WTC11 (cell line): Measurements from ENCODE around the gene FAM149B1. TPM values are rescaled to one million over a fixed set of nuclear protein-coding genes. Genes with fewer than 3 reads are reported as not detected.
"Not testable (repeated sequence)": the region's sequence is repeated elsewhere in the genome, so short reads cannot be mapped to it uniquely, and the experiment has no call there.

Experiments used
- ATAC-seq: fragments of 200-7000 bp; cut with Tn5 transposase; 2 replicates; pipeline ENCODE4 v1.10.0; 2021; ENCODE audit warnings: mild to moderate bottlenecking, moderate library complexity
- CTCF ChIA-PET: fragments of 300-600 bp; sonication (Branson Sonifier 250); formaldehyde crosslinking; loops from one replicate; lab custom pipeline; 2021; ENCODE audit warnings: antibody characterized with exemption; lab: Charles Lee
- POLR2A ChIA-PET: fragments of 350-600 bp; sonication (Branson Sonifier 250); formaldehyde crosslinking; loops from one replicate; lab custom pipeline; 2021; ENCODE audit warnings: antibody characterized with exemption; lab: Charles Lee
- DNase-seq: peaks from one replicate; pipeline ENCODE4 v3.0.0; 2021; ENCODE audit warnings: low spot score
- H3K27ac Mint-ChIP-seq: 2 replicates; pipeline ENCODE4 v1.8.0; 2021; ENCODE audit warnings: mixed read lengths
- H3K27me3 Mint-ChIP-seq: 2 replicates; pipeline ENCODE4 v1.8.0; 2021; ENCODE audit warnings: low read depth, mild to moderate bottlenecking, moderate library complexity, mixed read lengths
- H3K36me3 Mint-ChIP-seq: 2 replicates; pipeline ENCODE4 v1.8.0; 2021; ENCODE audit warnings: mixed read lengths
- H3K4me1 Mint-ChIP-seq: 2 replicates; pipeline ENCODE4 v1.8.0; 2022; ENCODE audit warnings: mixed read lengths
- H3K4me3 Mint-ChIP-seq: 2 replicates; pipeline ENCODE4 v1.8.0; 2021; ENCODE audit warnings: mild to moderate bottlenecking, moderate library complexity, mixed read lengths
- H3K9me3 Mint-ChIP-seq: 2 replicates; pipeline ENCODE4 v1.8.0; 2021; ENCODE audit warnings: mixed read lengths
- ETV6 ChIP-seq: sonication (generic); formaldehyde crosslinking; IDR thresholded peaks from 2 replicates; pipeline ENCODE4 v1.8.1; 2022; ENCODE audit warnings: mild to moderate bottlenecking, missing genetic modification reagents
- GTF2I ChIP-seq: fragments of 250-450 bp; sonication (Bioruptor Pico); conservative IDR thresholded peaks from 2 replicates; pipeline ENCODE4 v1.4.0; 2021; ENCODE audit warnings: mild to moderate bottlenecking
- KAT7 ChIP-seq: sonication (generic); formaldehyde crosslinking; IDR thresholded peaks from 2 replicates; pipeline ENCODE4 v1.8.1; 2023; ENCODE audit warnings: missing genetic modification reagents, mild to moderate bottlenecking, borderline replicate concordance
- MYBL2 ChIP-seq: sonication (generic); formaldehyde crosslinking; IDR thresholded peaks from 2 replicates; pipeline ENCODE4 v1.8.1; 2023; ENCODE audit warnings: mild to moderate bottlenecking, moderate library complexity, missing genetic modification reagents
- NR1H2 ChIP-seq: sonication (generic); formaldehyde crosslinking; IDR thresholded peaks from 2 replicates; pipeline ENCODE4 v1.9.0; 2021; ENCODE audit warnings: mild to moderate bottlenecking, moderate library complexity, missing genetic modification reagents
- OVOL2 ChIP-seq: fragments of 250-450 bp; sonication (Bioruptor Pico); IDR thresholded peaks from 2 replicates; pipeline ENCODE4 v1.9.0; 2021; ENCODE audit warnings: mild to moderate bottlenecking, borderline replicate concordance
- RELA ChIP-seq: sonication (generic); formaldehyde crosslinking; IDR thresholded peaks from 2 replicates; pipeline ENCODE4 v1.8.1; 2022; ENCODE audit warnings: missing genetic modification reagents, mild to moderate bottlenecking, borderline replicate concordance
- RORB ChIP-seq: fragments of 250-450 bp; sonication (Bioruptor Pico); IDR thresholded peaks from 2 replicates; pipeline ENCODE4 v1.9.0; 2021; ENCODE audit warnings: mild to moderate bottlenecking
- SP1 ChIP-seq: sonication (generic); formaldehyde crosslinking; conservative IDR thresholded peaks from 2 replicates; pipeline ENCODE4 v1.8.1; 2022; ENCODE audit warnings: missing genetic modification reagents
- TEAD1 ChIP-seq: sonication (generic); formaldehyde crosslinking; IDR thresholded peaks from 2 replicates; pipeline ENCODE4 v1.8.0; 2022; ENCODE audit warnings: mild to moderate bottlenecking, missing genetic modification reagents
- ZNF138 ChIP-seq: sonication (generic); formaldehyde crosslinking; conservative IDR thresholded peaks from 2 replicates; pipeline ENCODE4 v1.8.1; 2022; ENCODE audit warnings: mild to moderate bottlenecking, moderate library complexity, missing genetic modification reagents
- ZNF317 ChIP-seq: sonication (generic); formaldehyde crosslinking; IDR thresholded peaks from 2 replicates; pipeline ENCODE4 v1.8.1; 2023; ENCODE audit warnings: low read depth, mild to moderate bottlenecking, moderate library complexity, missing genetic modification reagents, borderline replicate concordance
- ZNF416 ChIP-seq: fragments of 250-450 bp; sonication (Bioruptor Pico); IDR thresholded peaks from 2 replicates; pipeline ENCODE4 v1.9.0; 2021; ENCODE audit warnings: mild to moderate bottlenecking, inconsistent platforms
- ZNF671 ChIP-seq: fragments of 250-450 bp; sonication (Bioruptor Pico); IDR thresholded peaks from 2 replicates; pipeline ENCODE4 v1.8.0; 2021; ENCODE audit warnings: mild to moderate bottlenecking
- total RNA-seq: library from RNA; stranded (reverse); gene quantifications from 3 replicates; pipeline ENCODE4 v1.2.3, GENCODE V29; 2021
- TF ChIP-seq, protein P1 (sequence below): sonication (generic); formaldehyde crosslinking; conservative IDR thresholded peaks from 2 replicates; pipeline ENCODE4 v1.8.1; 2023; ENCODE audit warnings: mild to moderate bottlenecking, low read depth, missing genetic modification reagents, moderate library complexity
- TF ChIP-seq, protein P2 (sequence below): fragments of 250-450 bp; sonication (Bioruptor Pico); IDR thresholded peaks from 2 replicates; pipeline ENCODE4 v2.1.2; 2022; ENCODE audit warnings: mild to moderate bottlenecking, moderate library complexity
- TF ChIP-seq, protein P3 (sequence below): fragments of 250-450 bp; sonication (Bioruptor Pico); IDR thresholded peaks from 2 replicates; pipeline ENCODE4 v1.9.0; 2021; ENCODE audit warnings: mild to moderate bottlenecking, borderline replicate concordance
- TF ChIP-seq, protein P4 (sequence below): sonication (generic); formaldehyde crosslinking; IDR thresholded peaks from 2 replicates; pipeline ENCODE4 v1.8.1; 2023; ENCODE audit warnings: mild to moderate bottlenecking, missing genetic modification reagents, borderline replicate concordance
- TF ChIP-seq, protein P5 (sequence below): fragments of 250-450 bp; sonication (Bioruptor Pico); IDR thresholded peaks from 2 replicates; pipeline ENCODE4 v1.8.0; 2021; ENCODE audit warnings: mild to moderate bottlenecking
- TF ChIP-seq, protein P6 (sequence below): fragments of 250-450 bp; sonication (Bioruptor Pico); conservative IDR thresholded peaks from 2 replicates; pipeline ENCODE4 v1.9.0; 2021; ENCODE audit warnings: mild to moderate bottlenecking

FAM149B1 gene
- total RNA-seq, 1 experiment from 2014 or later: 13.8 TPM

DNA sequence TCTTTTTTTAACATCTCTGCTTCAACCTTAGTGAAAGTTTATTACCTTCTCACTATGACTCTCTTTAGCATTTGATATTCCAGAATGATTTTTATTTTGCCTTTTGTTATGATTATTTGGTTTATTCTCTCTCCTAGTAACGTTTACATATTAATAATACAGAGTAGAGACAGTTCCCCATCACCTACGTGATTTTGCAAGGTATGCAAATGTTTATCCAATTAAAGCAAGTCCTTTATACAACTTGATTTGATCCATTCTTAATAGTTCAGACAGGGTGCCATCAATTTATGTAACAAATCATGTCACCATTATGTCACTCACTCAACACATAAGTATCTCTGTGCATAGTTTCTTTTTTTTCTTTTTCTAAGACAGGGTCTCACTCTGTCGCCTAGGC is 26.3 kb upstream of the FAM149B1 start:
- ChIA-PET POLR2A (no interaction called here), CTCF (no interaction called here)
- Mint-ChIP-seq H3K9me3 (no peaks in the 10 kb centered on the region), H3K4me1 (no peaks in the 10 kb centered on the region), H3K27ac (no peak overlapping the region), H3K4me3 (no peak overlapping the region), H3K27me3 (no peaks in the 10 kb centered on the region), H3K36me3 (peaks cover 45% of the 10 kb centered on the region)
- DNase-seq: no peak
- no peak for ATAC-seq
- TF ChIP-seq RORB (CRISPR knock-in tag) (no peak), RELA (CRISPR knock-in tag) (no peak), ZNF671 (no peak), TEAD1 (CRISPR knock-in tag) (no peak), NR1H2 (no peak), MYBL2 (CRISPR knock-in tag) (no peak), ZNF138 (CRISPR knock-in tag) (no peak), SP1 (CRISPR knock-in tag) (no peak), GTF2I (CRISPR knock-in tag) (no peak), OVOL2 (CRISPR knock-in tag) (no peak), ETV6 (CRISPR knock-in tag) (no peak), KAT7 (no peak), ZNF317 (CRISPR knock-in tag) (no peak), ZNF416 (no peak)
- TF ChIP-seq, protein P1, sequence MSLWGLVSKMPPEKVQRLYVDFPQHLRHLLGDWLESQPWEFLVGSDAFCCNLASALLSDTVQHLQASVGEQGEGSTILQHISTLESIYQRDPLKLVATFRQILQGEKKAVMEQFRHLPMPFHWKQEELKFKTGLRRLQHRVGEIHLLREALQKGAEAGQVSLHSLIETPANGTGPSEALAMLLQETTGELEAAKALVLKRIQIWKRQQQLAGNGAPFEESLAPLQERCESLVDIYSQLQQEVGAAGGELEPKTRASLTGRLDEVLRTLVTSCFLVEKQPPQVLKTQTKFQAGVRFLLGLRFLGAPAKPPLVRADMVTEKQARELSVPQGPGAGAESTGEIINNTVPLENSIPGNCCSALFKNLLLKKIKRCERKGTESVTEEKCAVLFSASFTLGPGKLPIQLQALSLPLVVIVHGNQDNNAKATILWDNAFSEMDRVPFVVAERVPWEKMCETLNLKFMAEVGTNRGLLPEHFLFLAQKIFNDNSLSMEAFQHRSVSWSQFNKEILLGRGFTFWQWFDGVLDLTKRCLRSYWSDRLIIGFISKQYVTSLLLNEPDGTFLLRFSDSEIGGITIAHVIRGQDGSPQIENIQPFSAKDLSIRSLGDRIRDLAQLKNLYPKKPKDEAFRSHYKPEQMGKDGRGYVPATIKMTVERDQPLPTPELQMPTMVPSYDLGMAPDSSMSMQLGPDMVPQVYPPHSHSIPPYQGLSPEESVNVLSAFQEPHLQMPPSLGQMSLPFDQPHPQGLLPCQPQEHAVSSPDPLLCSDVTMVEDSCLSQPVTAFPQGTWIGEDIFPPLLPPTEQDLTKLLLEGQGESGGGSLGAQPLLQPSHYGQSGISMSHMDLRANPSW (CRISPR knock-in tag): no peak
- TF ChIP-seq, protein P2, sequence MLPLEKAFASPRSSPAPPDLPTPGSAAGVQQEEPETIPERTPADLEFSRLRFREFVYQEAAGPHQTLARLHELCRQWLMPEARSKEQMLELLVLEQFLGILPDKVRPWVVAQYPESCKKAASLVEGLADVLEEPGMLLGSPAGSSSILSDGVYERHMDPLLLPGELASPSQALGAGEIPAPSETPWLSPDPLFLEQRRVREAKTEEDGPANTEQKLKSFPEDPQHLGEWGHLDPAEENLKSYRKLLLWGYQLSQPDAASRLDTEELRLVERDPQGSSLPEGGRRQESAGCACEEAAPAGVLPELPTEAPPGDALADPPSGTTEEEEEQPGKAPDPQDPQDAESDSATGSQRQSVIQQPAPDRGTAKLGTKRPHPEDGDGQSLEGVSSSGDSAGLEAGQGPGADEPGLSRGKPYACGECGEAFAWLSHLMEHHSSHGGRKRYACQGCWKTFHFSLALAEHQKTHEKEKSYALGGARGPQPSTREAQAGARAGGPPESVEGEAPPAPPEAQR: no peak
- TF ChIP-seq, protein P3, sequence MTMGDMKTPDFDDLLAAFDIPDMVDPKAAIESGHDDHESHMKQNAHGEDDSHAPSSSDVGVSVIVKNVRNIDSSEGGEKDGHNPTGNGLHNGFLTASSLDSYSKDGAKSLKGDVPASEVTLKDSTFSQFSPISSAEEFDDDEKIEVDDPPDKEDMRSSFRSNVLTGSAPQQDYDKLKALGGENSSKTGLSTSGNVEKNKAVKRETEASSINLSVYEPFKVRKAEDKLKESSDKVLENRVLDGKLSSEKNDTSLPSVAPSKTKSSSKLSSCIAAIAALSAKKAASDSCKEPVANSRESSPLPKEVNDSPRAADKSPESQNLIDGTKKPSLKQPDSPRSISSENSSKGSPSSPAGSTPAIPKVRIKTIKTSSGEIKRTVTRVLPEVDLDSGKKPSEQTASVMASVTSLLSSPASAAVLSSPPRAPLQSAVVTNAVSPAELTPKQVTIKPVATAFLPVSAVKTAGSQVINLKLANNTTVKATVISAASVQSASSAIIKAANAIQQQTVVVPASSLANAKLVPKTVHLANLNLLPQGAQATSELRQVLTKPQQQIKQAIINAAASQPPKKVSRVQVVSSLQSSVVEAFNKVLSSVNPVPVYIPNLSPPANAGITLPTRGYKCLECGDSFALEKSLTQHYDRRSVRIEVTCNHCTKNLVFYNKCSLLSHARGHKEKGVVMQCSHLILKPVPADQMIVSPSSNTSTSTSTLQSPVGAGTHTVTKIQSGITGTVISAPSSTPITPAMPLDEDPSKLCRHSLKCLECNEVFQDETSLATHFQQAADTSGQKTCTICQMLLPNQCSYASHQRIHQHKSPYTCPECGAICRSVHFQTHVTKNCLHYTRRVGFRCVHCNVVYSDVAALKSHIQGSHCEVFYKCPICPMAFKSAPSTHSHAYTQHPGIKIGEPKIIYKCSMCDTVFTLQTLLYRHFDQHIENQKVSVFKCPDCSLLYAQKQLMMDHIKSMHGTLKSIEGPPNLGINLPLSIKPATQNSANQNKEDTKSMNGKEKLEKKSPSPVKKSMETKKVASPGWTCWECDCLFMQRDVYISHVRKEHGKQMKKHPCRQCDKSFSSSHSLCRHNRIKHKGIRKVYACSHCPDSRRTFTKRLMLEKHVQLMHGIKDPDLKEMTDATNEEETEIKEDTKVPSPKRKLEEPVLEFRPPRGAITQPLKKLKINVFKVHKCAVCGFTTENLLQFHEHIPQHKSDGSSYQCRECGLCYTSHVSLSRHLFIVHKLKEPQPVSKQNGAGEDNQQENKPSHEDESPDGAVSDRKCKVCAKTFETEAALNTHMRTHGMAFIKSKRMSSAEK (CRISPR knock-in tag): no peak
- TF ChIP-seq, protein P4, sequence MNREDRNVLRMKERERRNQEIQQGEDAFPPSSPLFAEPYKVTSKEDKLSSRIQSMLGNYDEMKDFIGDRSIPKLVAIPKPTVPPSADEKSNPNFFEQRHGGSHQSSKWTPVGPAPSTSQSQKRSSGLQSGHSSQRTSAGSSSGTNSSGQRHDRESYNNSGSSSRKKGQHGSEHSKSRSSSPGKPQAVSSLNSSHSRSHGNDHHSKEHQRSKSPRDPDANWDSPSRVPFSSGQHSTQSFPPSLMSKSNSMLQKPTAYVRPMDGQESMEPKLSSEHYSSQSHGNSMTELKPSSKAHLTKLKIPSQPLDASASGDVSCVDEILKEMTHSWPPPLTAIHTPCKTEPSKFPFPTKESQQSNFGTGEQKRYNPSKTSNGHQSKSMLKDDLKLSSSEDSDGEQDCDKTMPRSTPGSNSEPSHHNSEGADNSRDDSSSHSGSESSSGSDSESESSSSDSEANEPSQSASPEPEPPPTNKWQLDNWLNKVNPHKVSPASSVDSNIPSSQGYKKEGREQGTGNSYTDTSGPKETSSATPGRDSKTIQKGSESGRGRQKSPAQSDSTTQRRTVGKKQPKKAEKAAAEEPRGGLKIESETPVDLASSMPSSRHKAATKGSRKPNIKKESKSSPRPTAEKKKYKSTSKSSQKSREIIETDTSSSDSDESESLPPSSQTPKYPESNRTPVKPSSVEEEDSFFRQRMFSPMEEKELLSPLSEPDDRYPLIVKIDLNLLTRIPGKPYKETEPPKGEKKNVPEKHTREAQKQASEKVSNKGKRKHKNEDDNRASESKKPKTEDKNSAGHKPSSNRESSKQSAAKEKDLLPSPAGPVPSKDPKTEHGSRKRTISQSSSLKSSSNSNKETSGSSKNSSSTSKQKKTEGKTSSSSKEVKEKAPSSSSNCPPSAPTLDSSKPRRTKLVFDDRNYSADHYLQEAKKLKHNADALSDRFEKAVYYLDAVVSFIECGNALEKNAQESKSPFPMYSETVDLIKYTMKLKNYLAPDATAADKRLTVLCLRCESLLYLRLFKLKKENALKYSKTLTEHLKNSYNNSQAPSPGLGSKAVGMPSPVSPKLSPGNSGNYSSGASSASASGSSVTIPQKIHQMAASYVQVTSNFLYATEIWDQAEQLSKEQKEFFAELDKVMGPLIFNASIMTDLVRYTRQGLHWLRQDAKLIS: no peak
- TF ChIP-seq, protein P5, sequence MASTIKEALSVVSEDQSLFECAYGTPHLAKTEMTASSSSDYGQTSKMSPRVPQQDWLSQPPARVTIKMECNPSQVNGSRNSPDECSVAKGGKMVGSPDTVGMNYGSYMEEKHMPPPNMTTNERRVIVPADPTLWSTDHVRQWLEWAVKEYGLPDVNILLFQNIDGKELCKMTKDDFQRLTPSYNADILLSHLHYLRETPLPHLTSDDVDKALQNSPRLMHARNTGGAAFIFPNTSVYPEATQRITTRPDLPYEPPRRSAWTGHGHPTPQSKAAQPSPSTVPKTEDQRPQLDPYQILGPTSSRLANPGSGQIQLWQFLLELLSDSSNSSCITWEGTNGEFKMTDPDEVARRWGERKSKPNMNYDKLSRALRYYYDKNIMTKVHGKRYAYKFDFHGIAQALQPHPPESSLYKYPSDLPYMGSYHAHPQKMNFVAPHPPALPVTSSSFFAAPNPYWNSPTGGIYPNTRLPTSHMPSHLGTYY (CRISPR knock-in tag): no peak
- TF ChIP-seq, protein P6, sequence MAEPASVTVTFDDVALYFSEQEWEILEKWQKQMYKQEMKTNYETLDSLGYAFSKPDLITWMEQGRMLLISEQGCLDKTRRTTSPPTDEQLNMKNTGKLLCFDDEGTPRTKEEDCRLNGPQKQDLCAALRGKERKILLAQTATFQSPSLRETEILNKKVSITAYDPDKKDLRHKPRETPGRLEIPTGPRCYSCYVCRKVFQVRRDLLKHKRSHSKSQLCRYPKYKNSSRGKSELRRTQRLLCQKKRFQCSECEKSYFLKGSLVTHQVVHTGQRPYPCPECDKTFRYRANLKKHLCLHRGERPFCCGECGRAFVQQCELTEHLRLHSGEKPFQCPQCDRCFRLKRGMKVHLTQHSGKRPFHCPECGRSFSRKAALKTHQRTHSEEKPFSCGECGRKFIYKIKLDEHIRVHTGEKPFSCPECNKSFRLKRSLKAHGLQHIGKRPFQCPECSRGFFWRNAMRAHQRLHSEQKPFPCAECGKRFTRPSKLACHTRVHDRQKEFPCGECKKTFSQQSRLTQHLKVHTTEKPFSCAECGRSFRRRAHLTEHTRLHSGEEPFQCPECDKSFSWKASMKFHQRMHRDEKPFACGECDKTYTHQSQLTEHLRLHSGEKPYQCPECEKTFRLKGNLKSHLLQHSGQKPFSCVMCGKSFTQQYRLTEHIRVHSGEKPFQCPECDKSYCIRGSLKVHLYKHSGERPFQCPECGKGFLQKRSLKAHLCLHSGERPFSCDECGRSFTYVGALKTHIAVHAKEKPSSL: no peak

DNA sequence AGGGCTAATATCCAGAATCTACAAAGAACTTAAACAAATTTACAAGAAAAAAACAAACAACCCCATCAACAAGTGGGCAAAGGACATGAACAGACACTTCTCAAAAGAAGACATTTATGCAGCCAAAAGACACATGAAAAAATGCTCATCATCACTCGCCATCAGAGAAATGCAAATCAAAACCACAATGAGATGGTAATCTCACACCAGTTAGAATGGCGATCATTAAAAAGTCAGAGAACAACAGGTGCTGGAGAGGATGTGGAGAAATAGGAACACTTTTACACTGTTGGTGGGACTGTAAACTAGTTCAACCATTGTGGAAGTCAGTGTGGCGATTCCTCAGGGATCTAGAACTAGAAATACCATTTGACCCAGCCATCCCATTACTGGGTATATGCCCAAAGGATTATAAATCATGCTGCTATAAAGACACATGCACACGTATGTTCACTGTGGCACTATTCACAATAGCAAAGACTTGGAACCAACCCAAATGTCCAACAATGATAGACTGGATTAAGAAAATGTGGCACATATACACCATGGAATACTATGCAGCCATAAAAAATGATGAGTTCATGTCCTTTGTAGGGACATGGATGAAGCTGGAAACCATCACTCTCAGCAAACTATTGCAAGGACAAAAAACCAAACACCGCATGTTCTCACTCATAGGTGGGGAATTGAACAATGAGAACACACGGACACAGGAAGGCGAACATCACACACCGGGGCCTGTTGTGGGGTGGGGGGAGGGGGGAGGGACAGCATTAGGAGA is 17.1 kb upstream of the FAM149B1 start:
- H3K27ac Mint-ChIP-seq, DNase-seq, CTCF ChIA-PET, ATAC-seq, H3K4me1 Mint-ChIP-seq, H3K9me3 Mint-ChIP-seq, POLR2A ChIA-PET, H3K4me3 Mint-ChIP-seq, H3K27me3 Mint-ChIP-seq: not testable (repeated sequence)
- peaks cover 45% of the 10 kb centered on the region for H3K36me3 Mint-ChIP-seq
